GM19035 (cell line): ENCODE data around the gene BACH2.

Experiments used
- ATAC-seq: cut with Tn5 transposase; IDR thresholded peaks from one replicate; pipeline ENCODE4 v1.9.1; 2021; ENCODE audit not compliant: unreplicated experiment

The BACH2 gene

GRCh38 chr6:90241229-90241880 is 55.3 kb downstream of the BACH2 start:
- ATAC-seq: no peak

- no peak for ATAC-seq
These were observed 58.0 kb downstream of the BACH2 start for GRCh38 chr6:90238496-90239266.

GRCh38 chr6:90237350-90237990 is 59.2 kb downstream of the BACH2 start:
- ATAC-seq: no peak

DNA sequence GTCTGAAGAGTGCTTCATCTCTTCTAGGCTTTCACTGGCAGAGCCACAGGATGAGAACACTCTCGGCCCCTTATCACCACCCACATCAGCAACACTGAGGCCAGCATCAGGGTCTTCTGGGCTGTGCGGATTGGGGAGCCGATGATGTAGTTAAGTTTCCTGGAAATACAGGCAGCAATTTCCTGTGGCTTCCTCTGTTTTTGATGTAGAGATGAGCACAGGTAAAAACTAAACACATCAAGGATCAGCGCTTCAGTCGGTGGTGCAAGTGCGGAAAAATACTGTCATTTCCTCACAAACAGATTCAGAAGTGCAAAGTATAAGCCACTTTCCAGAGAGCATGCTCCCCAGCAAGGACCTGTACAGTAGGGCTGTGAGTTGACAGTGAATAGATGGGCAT is 62.6 kb downstream of the BACH2 start:
- ATAC-seq: no peak

DNA sequence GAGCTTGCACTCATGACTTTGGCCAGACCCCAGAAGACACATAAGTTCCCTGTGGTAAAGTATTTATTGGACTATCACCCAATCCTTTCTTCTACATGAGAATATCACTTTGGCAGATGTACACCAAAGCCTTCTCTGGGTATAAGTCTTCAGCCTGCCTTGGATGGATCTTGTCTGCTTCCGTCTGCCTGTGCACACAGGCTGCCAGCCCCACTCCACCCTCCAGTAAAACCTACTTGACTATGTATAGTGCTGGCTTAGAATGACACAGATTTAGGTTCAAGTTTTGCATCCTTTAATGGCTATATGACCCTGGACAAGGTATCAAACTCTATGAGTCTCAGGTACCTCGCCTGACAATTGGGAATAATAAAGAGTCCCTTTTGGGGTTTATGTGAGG is 63.4 kb downstream of the BACH2 start:
- no peak for ATAC-seq

- no peak for ATAC-seq
These were observed 64.8 kb downstream of the BACH2 start for GRCh38 chr6:90231798-90232197.

DNA sequence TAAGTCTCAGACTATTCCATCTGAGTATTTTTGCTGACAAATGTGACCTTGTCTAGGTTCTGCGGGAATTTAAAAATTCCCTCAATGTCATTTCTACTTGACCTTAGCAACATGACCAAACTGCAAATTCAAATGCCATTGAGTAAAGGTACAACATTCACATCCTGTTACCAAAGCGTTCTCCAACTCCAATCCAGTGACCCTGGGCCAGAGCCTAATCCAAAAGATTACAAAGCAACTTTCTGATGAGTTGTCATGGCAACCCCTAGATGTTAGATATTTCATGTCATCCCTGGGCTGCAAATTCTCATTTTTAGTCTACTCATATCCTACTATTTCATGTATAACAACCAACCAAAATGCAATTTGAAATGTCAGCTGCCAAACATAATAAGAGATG is 65.3 kb downstream of the BACH2 start:
- no peak for ATAC-seq

GRCh38 chr6:90230548-90231215 is 66.0 kb downstream of the BACH2 start:
- ATAC-seq: no peak

- ATAC-seq: no peak
These were observed 67.2 kb downstream of the BACH2 start for GRCh38 chr6:90229331-90230010.

DNA sequence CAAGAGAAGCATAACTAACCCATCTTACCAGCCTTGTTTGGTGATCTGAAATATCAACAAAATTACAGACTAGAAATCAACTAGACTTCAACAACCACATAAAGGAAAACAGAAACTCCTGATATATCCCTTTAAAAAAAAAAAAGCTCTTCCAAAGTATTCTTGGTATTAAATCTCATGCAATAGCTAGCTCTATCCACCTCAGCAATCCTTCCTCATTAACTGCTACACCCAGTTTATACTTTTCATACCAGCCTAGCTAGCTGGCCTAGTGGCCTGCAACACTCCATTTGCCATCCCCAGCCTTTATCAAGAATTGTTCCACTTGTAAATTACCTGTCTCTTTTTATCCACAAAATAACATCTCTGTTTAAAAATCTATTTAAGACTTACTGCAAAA is 69.0 kb downstream of the BACH2 start:
- no peak for ATAC-seq

- no peak for ATAC-seq
These were observed 69.4 kb downstream of the BACH2 start for GRCh38 chr6:90227213-90227612.

DNA sequence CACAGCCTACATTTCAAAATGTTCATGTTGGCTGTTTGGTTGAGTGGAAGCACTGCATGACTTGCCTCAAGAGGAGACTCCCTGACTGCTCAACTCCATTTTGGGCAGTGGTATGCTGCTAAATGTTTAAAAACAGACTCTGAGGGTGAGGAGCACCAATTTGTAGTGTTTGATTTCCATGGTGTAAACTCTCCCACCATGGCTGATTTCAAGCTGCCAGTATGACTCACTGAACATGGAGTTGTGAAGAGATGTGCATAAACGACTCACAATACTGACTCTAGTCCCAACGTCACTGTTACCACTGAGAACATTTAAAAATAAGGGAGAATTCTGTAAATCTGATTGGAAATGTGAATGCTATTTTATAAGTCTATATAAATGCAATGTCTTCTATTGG is 70.4 kb downstream of the BACH2 start:
- no peak for ATAC-seq

- ATAC-seq: no peak
These were observed 72.4 kb downstream of the BACH2 start for GRCh38 chr6:90224196-90224595.

DNA sequence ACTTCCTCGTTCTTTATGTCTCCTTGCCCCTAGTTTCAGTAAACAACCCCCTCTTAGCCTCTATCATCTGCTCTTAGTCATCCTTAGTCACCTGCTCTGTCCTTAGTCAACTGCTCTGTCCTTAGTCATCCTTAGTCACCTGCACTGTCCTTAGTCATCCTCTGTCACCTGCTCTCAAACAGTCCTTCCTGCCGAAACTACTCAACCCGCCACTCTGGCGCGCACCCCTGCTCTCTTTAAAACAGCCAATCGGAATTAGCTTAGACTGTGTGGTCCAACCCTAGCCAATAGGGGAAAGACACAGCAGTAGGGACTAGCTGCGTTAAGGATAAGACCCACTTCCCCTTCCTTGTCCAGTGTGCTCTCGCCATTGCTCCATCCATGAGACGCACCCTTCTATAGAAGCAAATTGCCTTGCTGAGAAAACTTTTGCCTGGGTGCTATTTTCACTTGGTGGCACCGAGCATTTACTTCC is 73.9 kb downstream of the BACH2 start:
- ATAC-seq: no peak

DNA sequence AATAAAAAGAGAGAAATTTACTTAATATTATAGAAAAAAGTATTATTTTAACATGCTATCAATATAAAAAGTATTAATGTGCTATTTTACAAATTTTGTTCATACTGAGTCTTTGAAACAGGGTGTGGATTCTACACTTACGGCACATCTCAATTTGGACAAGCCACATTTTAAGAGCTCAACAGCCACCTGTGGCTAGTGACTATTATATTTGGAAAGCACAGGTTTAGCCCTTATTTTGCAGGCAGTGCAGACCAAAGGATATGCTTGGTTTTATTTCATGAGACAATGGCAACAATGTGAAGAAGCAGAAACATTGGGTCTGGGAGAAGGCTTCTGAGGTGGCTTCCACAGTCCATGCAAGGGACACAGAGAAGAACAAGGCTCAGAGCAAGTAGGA is 74.6 kb downstream of the BACH2 start:
- no peak for ATAC-seq

- no peak for ATAC-seq
These were observed 75.2 kb downstream of the BACH2 start for GRCh38 chr6:90221403-90221802.

DNA sequence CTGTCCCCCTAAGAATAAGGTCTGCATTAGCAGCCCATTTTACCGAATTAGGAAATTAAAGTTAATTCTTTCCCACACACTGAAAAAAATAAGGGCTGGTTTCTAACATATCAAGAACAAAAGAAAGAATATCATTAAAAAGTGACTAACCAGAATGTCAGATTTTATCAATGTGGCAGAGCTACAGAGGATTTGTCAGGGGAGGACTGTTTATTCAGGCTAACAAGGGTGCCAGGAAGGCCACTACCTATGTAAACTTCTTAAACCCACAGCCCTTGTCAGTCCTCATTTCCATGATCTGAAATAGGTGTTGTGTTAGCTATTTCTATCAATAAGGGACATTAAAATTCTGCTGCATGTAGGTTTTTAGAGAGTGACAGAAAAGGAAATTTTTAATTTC is 76.4 kb downstream of the BACH2 start:
- no peak for ATAC-seq

- no peak for ATAC-seq
These were observed 77.2 kb downstream of the BACH2 start for GRCh38 chr6:90219209-90219985.

DNA sequence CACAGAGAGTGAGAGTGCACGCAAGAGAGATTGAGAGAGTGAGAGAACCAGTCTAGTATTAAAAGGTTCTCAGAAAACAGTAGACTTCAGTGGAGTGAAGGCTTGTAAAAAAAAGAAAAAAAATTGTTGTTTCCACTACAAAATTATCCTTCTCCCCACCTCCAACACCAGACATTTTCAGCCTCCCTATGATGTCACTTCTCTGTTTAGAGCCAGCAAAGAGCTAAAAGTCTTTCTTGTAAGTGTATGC is 77.8 kb downstream of the BACH2 start:
- no peak for ATAC-seq

DNA sequence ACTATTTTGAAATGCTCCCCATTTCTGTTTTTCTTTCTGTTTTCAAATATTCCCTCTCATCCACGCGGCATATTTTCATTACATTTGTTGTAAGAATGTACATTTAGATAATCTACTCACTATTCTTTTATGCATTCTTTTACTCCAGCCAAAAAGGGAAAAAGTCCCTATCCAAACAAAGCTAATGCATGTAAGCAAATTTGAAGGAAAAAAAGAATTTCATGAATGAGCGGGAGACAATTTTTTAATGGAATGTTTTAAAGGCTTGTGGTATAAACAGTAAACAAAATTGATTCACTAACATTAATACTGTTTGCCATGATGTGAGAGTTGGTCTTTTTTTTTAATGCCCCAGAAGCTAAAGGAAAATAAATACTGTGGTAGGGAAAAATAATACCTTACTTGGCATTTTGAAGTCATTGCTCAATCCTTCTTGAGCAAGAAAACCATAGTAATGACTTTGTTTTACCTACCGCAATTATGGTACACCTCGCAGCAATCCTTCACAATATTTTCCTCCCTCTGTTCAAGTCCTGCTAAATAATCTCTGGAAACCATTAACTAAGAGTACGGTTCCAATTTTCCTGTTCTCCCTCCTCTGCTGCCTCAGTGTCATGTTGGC is 79.0 kb downstream of the BACH2 start:
- ATAC-seq: no peak
